ENCODE results near the gene KIF2A. TPM values are rescaled to one million over a fixed set of nuclear protein-coding genes. Genes with fewer than 3 reads are reported as not detected.

KIF2A gene
- total and polyA plus RNA-seq, 2 of the 4 experiments (the other 2 are of a cell fraction) = 23.6 to 37.3 TPM

GRCh38 chr5:62299600-62299999 lies 6.4 kb upstream of the KIF2A start:
- no peak for ATAC-seq (ENCODE audit: low read depth)
- in situ Hi-C loops (cut with MboI; ENCODE audit: low sequenced_read_pairs) = no loop called here

More at GRCh38 chr5:62299600-62299999, 6.4 kb upstream of the KIF2A start:
- H2BK5ac ChIP-seq (ENCODE audit: low read depth, low read length, poor library complexity, severe bottlenecking) = no peak overlapping the region
- H3K4me3 ChIP-seq (ENCODE audit: insufficient read depth, low read depth, low read length) = no peak overlapping the region
- H3K4ac ChIP-seq (ENCODE audit: low read depth, low read length) = no peak overlapping the region
- no peak overlapping the region for H3K4me2 ChIP-seq (ENCODE audit: low read depth, low read length)
- H2AK5ac ChIP-seq (ENCODE audit: low read depth, low read length) = no peak overlapping the region
- H3K18ac ChIP-seq (ENCODE audit: low read depth, low read length) = no peak overlapping the region
- no peaks in the 10 kb centered on the region for H4K20me1 ChIP-seq (ENCODE audit: insufficient read depth, low read length)
- no TSS peak for BruUV-seq (replicated peaks)
- no CpG with 5 or more reads among the region's 1 CpG for WGBS, 2 experiments (ENCODE audit: extremely low coverage in 2 of 2, insufficient read length in 1 of 2)
- H2AK9ac ChIP-seq (replicated peaks; ENCODE audit: low read depth, low read length, poor library complexity) = no peak overlapping the region
- no peaks in the 10 kb centered on the region for H3K9me1 ChIP-seq (ENCODE audit: insufficient read depth, low read length)
- H4K91ac ChIP-seq (ENCODE audit: insufficient read depth, low read depth, low read length) = no peak overlapping the region
- POLR2A ChIA-PET (ENCODE audit: unreplicated experiment) = no interaction called here
- no peak overlapping the region for H3K27ac ChIP-seq (ENCODE audit: insufficient read depth, low read length)
- H3K27me3 ChIP-seq (ENCODE audit: control insufficient read depth, insufficient read depth, low read length) = no peaks in the 10 kb centered on the region
- H2AFZ ChIP-seq (replicated peaks; ENCODE audit: low read length, poor library complexity) = no peak overlapping the region
- no peaks in the 10 kb centered on the region for H3K9me3 ChIP-seq (ENCODE audit: control insufficient read depth, insufficient read depth, low read length)
- no peak overlapping the region for H3K14ac ChIP-seq (replicated peaks; ENCODE audit: low read depth, low read length)
- H2BK15ac ChIP-seq (ENCODE audit: low read depth, low read length) = no peak overlapping the region
- no peak overlapping the region for H3K56ac ChIP-seq (ENCODE audit: extremely low read depth, insufficient read depth, low read length)
- no peak overlapping the region for H4K8ac ChIP-seq (ENCODE audit: low read depth in 2 of 2, low read length in 2 of 2)
- no peak overlapping the region for H3K23ac ChIP-seq (ENCODE audit: low read depth, low read length)
- H3K9ac ChIP-seq (ENCODE audit: low read depth, low read length) = no peak overlapping the region
- H2BK120ac ChIP-seq (ENCODE audit: low read depth, low read length) = no peak overlapping the region
- intact Hi-C loops (cut with micrococcal nuclease) = no loop called here
- no peak overlapping the region for H4K5ac ChIP-seq (ENCODE audit: low read depth, low read length)
- H3K79me1 ChIP-seq (ENCODE audit: low read depth in 1 of 2, low read length in 2 of 2) = no peaks in the 10 kb centered on the region
- no peak for DNase-seq
- CTCF ChIA-PET = no interaction called here
- H3K4me1 ChIP-seq (ENCODE audit: control insufficient read depth, insufficient read depth, low read length) = no peaks in the 10 kb centered on the region
- TF ChIP-seq CHD1 (IDR thresholded peaks at IDR 0.05; ENCODE audit: low read depth, low read length) (no peak), FOS (IDR thresholded peaks at IDR 0.05; ENCODE audit: low read depth, low read length) (no peak), NFE2L2 (IDR thresholded peaks at IDR 0.05; ENCODE audit: low read depth, low read length) (no peak), CEBPB (IDR thresholded peaks at IDR 0.05; ENCODE audit: low read depth, low read length) (no peak), MXI1 (IDR thresholded peaks at IDR 0.05; ENCODE audit: borderline replicate concordance, low read depth, low read length) (no peak), RAD21 (IDR thresholded peaks at IDR 0.05; ENCODE audit: low read length) (no peak), RCOR1 (IDR thresholded peaks at IDR 0.05; ENCODE audit: insufficient replicate concordance, low read length) (no peak), BHLHE40 (IDR thresholded peaks at IDR 0.05; ENCODE audit: low read depth, low read length) (no peak), MAFK (IDR thresholded peaks at IDR 0.05; ENCODE audit: low read depth, low read length) (no peak), SMC3 (IDR thresholded peaks at IDR 0.05; ENCODE audit: low read depth, low read length) (no peak), RFX5 (IDR thresholded peaks at IDR 0.05; ENCODE audit: low read depth, low read length) (no peak), MAZ (IDR thresholded peaks at IDR 0.05; ENCODE audit: borderline replicate concordance, low read depth, low read length) (no peak), ELK1 (IDR thresholded peaks at IDR 0.05; ENCODE audit: borderline replicate concordance, low read depth, low read length) (no peak), CTCF (conservative IDR thresholded peaks at IDR 0.05; ENCODE audit: low read depth, low read length) (no peak), POLR2A (IDR thresholded peaks at IDR 0.05; ENCODE audit: low read depth, low read length) (no peak)
- TF ChIP-seq, protein P1, sequence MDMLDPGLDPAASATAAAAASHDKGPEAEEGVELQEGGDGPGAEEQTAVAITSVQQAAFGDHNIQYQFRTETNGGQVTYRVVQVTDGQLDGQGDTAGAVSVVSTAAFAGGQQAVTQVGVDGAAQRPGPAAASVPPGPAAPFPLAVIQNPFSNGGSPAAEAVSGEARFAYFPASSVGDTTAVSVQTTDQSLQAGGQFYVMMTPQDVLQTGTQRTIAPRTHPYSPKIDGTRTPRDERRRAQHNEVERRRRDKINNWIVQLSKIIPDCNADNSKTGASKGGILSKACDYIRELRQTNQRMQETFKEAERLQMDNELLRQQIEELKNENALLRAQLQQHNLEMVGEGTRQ (IDR thresholded peaks at IDR 0.05; ENCODE audit: low read depth, low read length) = no peak
- H2BK20ac ChIP-seq (ENCODE audit: low read depth, low read length) = no peak overlapping the region
- H3K36me3 ChIP-seq (ENCODE audit: control insufficient read depth, insufficient read depth, low read length) = no peaks in the 10 kb centered on the region
- dilution Hi-C loops (cut with HindIII; ENCODE audit: low sequenced_read_pairs, unreplicated experiment) = no loop called here

Measured in IMR-90 (cell line).